Pancreas (tissue), 10 donors: ENCODE measurements around the gene LIX1. TPM values are rescaled to one million over a fixed set of nuclear protein-coding genes. Genes with fewer than 3 reads are reported as not detected.
A peak's percentile ranks its signal among the peaks of the same experiment; 100 is the strongest.

Source experiments
- ATAC-seq, 4 donors: fragments of 200-7000 bp; cut with Tn5 transposase; one replicate each; pipeline versions ENCODE4 v1.8.0 to v1.9.1; 2020; ENCODE audit warnings: mild to moderate bottlenecking in 4 of 4, moderate library complexity in 4 of 4
- DNase-seq, 6 donors: peaks; one replicate each; pipeline ENCODE4 v3.0.0-alpha.2; 2020
- FAIRE-seq: peaks from 2 replicates; lab custom pipeline; 2012; peaks lifted over from hg19 to GRCh38; lab: Jason Lieb, UNC
- H3K27ac ChIP-seq, 4 donors: fragments of 200-600 bp; sonication (generic); 1 replicate in 3 of 4; 2 replicates in 1 of 4; pipeline versions ENCODE4 v1.5.0 to v1.8.0; 2020
- H3K27me3 ChIP-seq, 4 donors: fragments of 200-600 bp; one replicate each; pipeline ENCODE4 v1.8.0; 2021
- H3K36me3 ChIP-seq, 3 donors: fragments of 200-600 bp; sonication (generic) in 1 of 3; one replicate each; pipeline versions ENCODE4 v1.5.0 to v1.8.0; 2020 to 2021
- H3K4me1 ChIP-seq, 3 donors: fragments of 200-600 bp; one replicate each; pipeline ENCODE4 v1.8.0; 2021
- H3K4me3 ChIP-seq, 4 donors: fragments of 200-600 bp; sonication (generic) in 2 of 4; one replicate each; pipeline versions ENCODE4 v1.5.0 to v1.8.0; 2020 to 2021
- H3K9me3 ChIP-seq, 4 donors: fragments of 200-600 bp; one replicate each; pipeline ENCODE4 v1.8.0; 2021
- WGBS, 2 donors: extraction: QIAGEN DNeasy Blood & Tissue Kit; methylation state at CpG; one replicate each; pipeline ENCODE4 v1.1.7; 2013; 5-methylcytosine and 5-hydroxymethylcytosine counted together
- intact Hi-C, 3 donors: fragments of 100-400 bp; cut with DNase I; formaldehyde crosslinking; loops; one replicate each; pipeline versions ENCODE4 v1.11.1 to v1.14.2; 2022
- polyA plus RNA-seq, 2 donors: library from polyadenylated mRNA; stranded (reverse); fragments of 200-250 nt; gene quantifications; one replicate each; pipeline ENCODE4 v1.2.3, GENCODE V29; 2013
- total RNA-seq, 6 donors: library from RNA; stranded (reverse); fragmentation: NEBNext Ultra II Directional in 4 of 6; extraction: Animal tissue kit (Norgen Biotek cat#: 25700) in 4 of 6; gene quantifications; one replicate each; pipeline versions ENCODE4 v1.2.1 to v1.2.4, GENCODE V29; 2021 to 2023
- TF ChIP-seq, protein P1 (sequence below), 4 donors: fragments of 200-600 bp; sonication (generic) in 3 of 4; IDR thresholded peaks; one replicate each; pipeline versions ENCODE4 v1.5.0 to v1.8.0; 2021; ENCODE audit warnings: antibody characterized with exemption in 4 of 4
- donor health status: healthy with polysubstance abuse.
- donor health status: DM: no; HTN: no; CAD: no; lungs with moderate emphysema.
- donor health status: DM: no; HTN: no; CAD: no.
- donor health status: control.
- donor health status: control.
- donor health status: Bipolar disorder and iron deficiency.
- donor health status: DM: yes; HTN: yes; CAD: no.
- donor health status: DM: no; HTN: no; CAD: no.
- donor health status: DM: no; HTN: no; CAD: no.
- donor health status: DM: yes; HTN: yes; CAD: no.

The LIX1 gene
- total and polyA plus RNA-seq, 8 donors = 0.08 to 0.12 TPM; not detected in 6

DNA sequence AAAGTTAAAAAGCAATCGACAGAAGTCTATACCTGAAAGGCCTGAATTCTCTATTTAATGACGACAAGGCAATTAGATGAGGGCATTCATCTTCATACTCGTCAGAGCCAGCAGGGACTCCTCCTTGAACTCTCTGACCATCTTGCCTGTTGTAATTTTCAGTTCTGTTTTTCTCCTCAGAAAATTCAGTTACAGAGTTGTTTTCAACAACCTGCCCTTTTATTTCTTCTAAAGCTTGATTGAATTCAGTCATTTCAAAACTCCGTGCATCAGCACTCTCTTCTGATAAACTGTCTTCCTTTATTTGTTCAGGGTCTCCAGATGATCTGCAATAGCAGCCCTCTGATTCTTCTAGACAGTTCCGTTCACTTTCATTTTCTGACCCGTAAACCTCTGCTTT lies 25.0 kb upstream of the LIX1 start:
- Histone ChIP-seq H3K27me3 (no peaks in the 10 kb centered on the region), H3K27ac (no peak overlapping the region), H3K36me3 (peaks cover 0 to 53% (median 4%) of the 10 kb centered on the region in 3 donors), H3K4me1 (peaks cover 0 to 8% (median 0%) of the 10 kb centered on the region in 3 donors), H3K4me3 (no peak overlapping the region), H3K9me3 (no peaks in the 10 kb centered on the region)
- 70 to 80% methylated on average over 6 of the region's 6 CpGs for WGBS, 2 donors
- TF ChIP-seq, protein P1, sequence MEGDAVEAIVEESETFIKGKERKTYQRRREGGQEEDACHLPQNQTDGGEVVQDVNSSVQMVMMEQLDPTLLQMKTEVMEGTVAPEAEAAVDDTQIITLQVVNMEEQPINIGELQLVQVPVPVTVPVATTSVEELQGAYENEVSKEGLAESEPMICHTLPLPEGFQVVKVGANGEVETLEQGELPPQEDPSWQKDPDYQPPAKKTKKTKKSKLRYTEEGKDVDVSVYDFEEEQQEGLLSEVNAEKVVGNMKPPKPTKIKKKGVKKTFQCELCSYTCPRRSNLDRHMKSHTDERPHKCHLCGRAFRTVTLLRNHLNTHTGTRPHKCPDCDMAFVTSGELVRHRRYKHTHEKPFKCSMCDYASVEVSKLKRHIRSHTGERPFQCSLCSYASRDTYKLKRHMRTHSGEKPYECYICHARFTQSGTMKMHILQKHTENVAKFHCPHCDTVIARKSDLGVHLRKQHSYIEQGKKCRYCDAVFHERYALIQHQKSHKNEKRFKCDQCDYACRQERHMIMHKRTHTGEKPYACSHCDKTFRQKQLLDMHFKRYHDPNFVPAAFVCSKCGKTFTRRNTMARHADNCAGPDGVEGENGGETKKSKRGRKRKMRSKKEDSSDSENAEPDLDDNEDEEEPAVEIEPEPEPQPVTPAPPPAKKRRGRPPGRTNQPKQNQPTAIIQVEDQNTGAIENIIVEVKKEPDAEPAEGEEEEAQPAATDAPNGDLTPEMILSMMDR (IDR thresholded peaks at IDR 0.05) = no peak
- DNase-seq = no peak
- no peak for ATAC-seq
- no peak for FAIRE-seq
- intact Hi-C loops = loop anchor here in 1 of 3 donors (10.0 kb wide), 1 partner anchor 413 kb away; no protein-coding TSS in a partner anchor

DNA sequence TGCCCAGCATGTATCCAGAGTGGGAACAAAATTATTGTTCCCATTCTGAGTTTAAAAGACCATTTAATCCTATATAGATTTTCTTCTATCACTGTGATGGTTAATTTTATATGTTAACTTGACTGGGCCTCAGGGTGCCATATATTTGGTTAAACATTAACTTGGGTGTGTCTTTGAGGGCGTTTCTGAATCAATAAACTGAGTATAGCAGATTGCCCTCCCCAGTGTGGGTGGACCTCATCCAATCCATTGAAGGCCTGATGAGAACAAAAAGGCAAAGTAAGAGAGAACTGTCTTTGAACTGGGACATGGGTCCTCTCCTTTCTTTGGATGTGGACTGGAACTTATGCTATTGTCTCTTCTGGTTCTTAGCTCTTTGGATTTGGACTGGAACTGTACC lies 23.3 kb upstream of the LIX1 start:
- DNase-seq (no peak), FAIRE-seq (no peak), ATAC-seq (peak in 2 of 4 donors; percentile 55 to 65)
- 8 to 15% methylated on average over 1 of the region's 1 CpG for WGBS, 2 donors
- Histone ChIP-seq H3K27me3 (no peaks in the 10 kb centered on the region), H3K4me1 (peaks cover 0 to 8% (median 0%) of the 10 kb centered on the region in 3 donors), H3K36me3 (peaks cover 0 to 45% (median 4%) of the 10 kb centered on the region in 3 donors), H3K4me3 (no peak overlapping the region), H3K9me3 (no peaks in the 10 kb centered on the region), H3K27ac (no peak overlapping the region)
- TF ChIP-seq, protein P1 (IDR thresholded peaks at IDR 0.05) = no peak
- intact Hi-C loops = loop anchor here in 1 of 3 donors (10.0 kb wide), 1 partner anchor 411 kb away; no protein-coding TSS in a partner anchor

DNA sequence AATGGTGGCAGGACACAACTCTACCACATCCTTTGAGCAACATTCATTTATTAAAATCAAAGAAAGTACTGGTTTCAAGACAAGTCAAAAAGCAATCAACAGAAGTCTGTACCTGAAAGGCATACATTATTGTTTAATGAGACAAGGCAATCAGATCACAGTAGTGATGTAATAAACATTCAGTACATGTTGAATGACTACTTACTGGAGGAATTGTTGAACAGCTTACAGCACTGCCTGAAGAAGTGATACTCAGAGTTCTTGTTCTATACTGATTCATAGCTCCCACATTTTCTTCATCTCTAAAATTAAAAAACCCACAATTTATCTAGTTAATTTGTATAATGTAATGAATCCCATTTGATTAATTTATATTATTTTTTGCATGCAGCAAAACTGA lies 22.4 kb upstream of the LIX1 start:
- DNase-seq (no peak), ATAC-seq (peak in 1 of 4 donors; percentile 25), FAIRE-seq (no peak)
- no peaks in the 10 kb centered on the region for H3K27me3 ChIP-seq
- H3K4me3 ChIP-seq = no peak overlapping the region
- TF ChIP-seq, protein P1 (IDR thresholded peaks at IDR 0.05) = no peak
- H3K4me1 ChIP-seq = peaks cover 0 to 8% (median 0%) of the 10 kb centered on the region in 3 donors
- intact Hi-C loops = loop anchor here in 1 of 3 donors (10.0 kb wide), 1 partner anchor 410 kb away; no protein-coding TSS in a partner anchor
- H3K27ac ChIP-seq = no peak overlapping the region
- H3K36me3 ChIP-seq = peaks cover 0 to 39% (median 4%) of the 10 kb centered on the region in 3 donors
- H3K9me3 ChIP-seq = no peaks in the 10 kb centered on the region

DNA sequence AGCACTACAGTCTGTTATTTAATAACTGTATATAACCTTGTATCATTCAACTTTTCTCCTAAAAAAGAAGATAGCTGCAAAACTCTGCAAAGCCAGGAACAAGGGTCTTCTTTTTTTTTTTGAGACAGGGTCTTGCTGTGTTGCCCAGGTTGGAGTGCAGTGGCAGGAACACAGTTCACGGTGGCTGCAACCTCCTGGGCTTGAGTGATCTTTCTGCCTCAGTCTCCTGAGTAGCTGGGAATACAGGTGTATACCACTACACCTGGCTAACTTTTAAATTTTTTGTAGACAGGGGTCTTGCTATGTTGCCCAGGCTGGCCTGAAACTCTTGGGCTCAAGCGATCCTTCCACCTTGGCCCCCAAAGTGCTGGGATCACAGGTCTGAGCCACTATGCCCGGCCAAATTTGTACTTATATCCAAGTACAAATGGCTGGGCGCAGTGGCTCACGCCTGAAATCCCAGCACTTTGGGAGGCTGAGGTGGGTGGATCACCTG lies 21.4 kb upstream of the LIX1 start:
- Histone ChIP-seq H3K9me3 (no peaks in the 10 kb centered on the region), H3K36me3 (peaks cover 0 to 42% (median 4%) of the 10 kb centered on the region in 3 donors), H3K27me3 (no peaks in the 10 kb centered on the region), H3K4me1 (peaks cover 0 to 8% (median 0%) of the 10 kb centered on the region in 3 donors), H3K27ac (no peak overlapping the region), H3K4me3 (no peak overlapping the region)
- 94 to 100% methylated on average over 5 of the region's 5 CpGs for WGBS, 2 donors
- intact Hi-C loops = loop anchor here in 1 of 3 donors (10.0 kb wide), 1 partner anchor 409 kb away; no protein-coding TSS in a partner anchor
- FAIRE-seq = no peak
- ATAC-seq = no peak
- DNase-seq = no peak
- TF ChIP-seq, protein P1 (IDR thresholded peaks at IDR 0.05) = no peak

DNA sequence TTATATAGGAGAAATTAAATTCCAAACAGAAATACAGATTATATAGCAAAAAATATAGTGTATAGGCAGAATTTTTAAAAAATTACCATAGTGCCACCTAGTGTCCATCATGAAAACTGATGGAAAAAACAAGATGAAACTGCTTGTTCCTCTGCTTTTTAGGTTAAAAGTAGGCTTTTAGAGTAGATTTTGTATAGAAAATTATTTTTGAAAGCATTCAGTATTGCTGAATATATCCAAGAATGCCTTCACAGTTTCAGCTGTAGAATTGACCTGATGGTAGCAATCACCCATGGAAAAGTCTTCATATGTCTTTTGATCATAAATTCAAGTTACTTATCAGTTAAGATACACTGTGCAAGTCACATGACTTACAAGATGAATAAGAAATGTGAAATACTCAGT lies 21.0 kb upstream of the LIX1 start:
- Histone ChIP-seq H3K27me3 (no peaks in the 10 kb centered on the region), H3K9me3 (no peaks in the 10 kb centered on the region), H3K4me3 (no peak overlapping the region), H3K4me1 (peaks cover 0 to 8% (median 0%) of the 10 kb centered on the region in 3 donors), H3K27ac (no peak overlapping the region), H3K36me3 (peaks cover 0 to 37% (median 4%) of the 10 kb centered on the region in 3 donors)
- no peak for DNase-seq
- TF ChIP-seq, protein P1 (IDR thresholded peaks at IDR 0.05) = peak; percentile 29 to 61 (median 40)
- peak; percentile 83 for FAIRE-seq
- intact Hi-C loops = loop anchor here in 1 of 3 donors (10.0 kb wide), 1 partner anchor 409 kb away; no protein-coding TSS in a partner anchor
- peak in 1 of 4 donors; percentile 71 for ATAC-seq
